T-cell (primary cell): ENCODE measurements around the gene LIX1. TPM values are rescaled to one million over a fixed set of nuclear protein-coding genes. Genes with fewer than 3 reads are reported as not detected.

Experiments
- ATAC-seq, 4 experiments: fragments of 200-7000 bp in 3 of 4; fragments of 150-1000 bp in 1 of 4; cut with Tn5 transposase; replicated peaks in 1 of 4; 1 replicate in 3 of 4; 2 replicates in 1 of 4; pipeline ENCODE4 v1.10.0; 2021; ENCODE audit warnings: moderate library complexity in 3 of 4, mild to moderate bottlenecking in 2 of 4, moderate number of reproducible peaks in 1 of 4
- CTCF ChIA-PET, 2 donors: fragments of 300-600 bp; sonication (Branson Sonifier 250); formaldehyde crosslinking; loops; one replicate each; lab custom pipeline; 2022; ENCODE audit warnings: antibody characterized with exemption in 2 of 2; lab: Charles Lee
- POLR2A ChIA-PET, 2 donors: fragments of 300-600 bp; sonication (Branson Sonifier 250); formaldehyde crosslinking; loops; one replicate each; lab custom pipeline; 2022; ENCODE audit warnings: antibody characterized with exemption in 2 of 2; lab: Charles Lee
- DNase-seq, 35 experiments: peaks; one replicate each; pipeline versions ENCODE4 v3.0.0 to v3.0.0-alpha.2; 2013 to 2023
- H3K27ac ChIP-seq: one replicate; pipeline ENCODE4 v1.5.1; 2013; ENCODE audit warnings: low read length
- H3K27me3 ChIP-seq, 2 experiments: replicated peaks in 1 of 2; 1 replicate in 1 of 2; 2 replicates in 1 of 2; pipeline versions ENCODE4 v1.6.1 to v1.7.0; 2013; ENCODE audit warnings: low read length in 1 of 2, mixed read lengths in 1 of 2; ENCODE audit not compliant: control insufficient read depth in 2 of 2, insufficient read depth in 2 of 2; ENCODE audit errors: extremely low read depth in 1 of 2
- H3K36me3 ChIP-seq, 2 donors: 1 replicate in 1 of 2; 2 replicates in 1 of 2; pipeline versions ENCODE4 v1.6.1 to v1.7.0; 2013; ENCODE audit warnings: low read length in 1 of 2; ENCODE audit not compliant: control insufficient read depth in 2 of 2, insufficient read depth in 1 of 2; ENCODE audit errors: extremely low read depth in 1 of 2
- H3K4me1 ChIP-seq, 2 experiments: 1 replicate in 1 of 2; 2 replicates in 1 of 2; pipeline versions ENCODE4 v1.6.1 to v1.7.0; 2013; ENCODE audit warnings: low read length in 2 of 2, mixed read lengths in 1 of 2; ENCODE audit not compliant: insufficient read depth in 2 of 2, control insufficient read depth in 1 of 2; ENCODE audit errors: extremely low read depth in 1 of 2
- H3K4me3 ChIP-seq, 2 donors: 1 replicate in 1 of 2; 2 replicates in 1 of 2; pipeline versions ENCODE4 v1.5.1 to v1.7.0; 2013; ENCODE audit warnings: mild to moderate bottlenecking in 2 of 2, low read length in 1 of 2, moderate library complexity in 1 of 2; ENCODE audit not compliant: control insufficient read depth in 1 of 2; ENCODE audit errors: extremely low read depth in 1 of 2
- H3K9me3 ChIP-seq: 2 replicates; pipeline ENCODE4 v1.7.0; 2013
- H3K27ac Mint-ChIP-seq, 2 donors: one replicate each; pipeline ENCODE4 v1.8.0; 2020 to 2021; ENCODE audit warnings: mild to moderate bottlenecking in 2 of 2, mixed read lengths in 2 of 2
- H3K27me3 Mint-ChIP-seq, 2 donors: one replicate each; pipeline ENCODE4 v1.8.0; 2021 to 2022; ENCODE audit warnings: mixed read lengths in 2 of 2
- H3K36me3 Mint-ChIP-seq: one replicate; pipeline ENCODE4 v1.8.0; 2021; ENCODE audit warnings: mixed read lengths
- H3K4me1 Mint-ChIP-seq, 3 donors: one replicate each; pipeline ENCODE4 v1.8.0; 2020 to 2022; ENCODE audit warnings: mixed read lengths in 3 of 3, mild to moderate bottlenecking in 1 of 3
- H3K4me3 Mint-ChIP-seq, 3 donors: one replicate each; pipeline ENCODE4 v1.8.0; 2020 to 2022; ENCODE audit warnings: mild to moderate bottlenecking in 3 of 3, mixed read lengths in 3 of 3, moderate library complexity in 3 of 3
- H3K9me3 Mint-ChIP-seq, 3 donors: one replicate each; pipeline ENCODE4 v1.8.0; 2020 to 2022; ENCODE audit warnings: mixed read lengths in 3 of 3
- WGBS: methylation state at CpG from one replicate; pipeline ENCODE4 v1.1.5; 2013; ENCODE audit warnings: missing lambda C conversion rate; ENCODE audit not compliant: insufficient coverage; 5-methylcytosine and 5-hydroxymethylcytosine counted together
- total RNA-seq, 35 experiments: library from RNA in 6 of 35; stranded (reverse) in 6 of 35; fragments of 120-200 nt in 1 of 35; gene quantifications; one replicate each; pipeline versions ENCODE4 v1.2.1 to v1.2.4 and lab custom pipeline; 2013 to 2026

LIX1 gene
- total RNA-seq, 5 donors from 2014 or later (not counting 1 experiment from before 2014, with no cell fraction given) = not detected

- ChIA-PET CTCF (interaction anchor here (0.6 to 3.3 kb wide), 10 partner anchors 15 to 821 kb away, joined by 3 to 13 read pairs (median 4); no protein-coding TSS in a partner anchor), POLR2A (no interaction called here)
- Mint-ChIP-seq H3K4me1 (peaks cover 6 to 29% (median 18%) of the 10 kb centered on the region in 3 donors), H3K4me3 (no peak overlapping the region), H3K9me3 (no peaks in the 10 kb centered on the region), H3K27ac (peak overlapping the region; percentile 59 to 67), H3K27me3 (no peaks in the 10 kb centered on the region), H3K36me3 (peaks cover 31% of the 10 kb centered on the region)
- peaks cover 0 to 2% of the 10 kb centered on the region in 2 experiments for H3K4me1 ChIP-seq
- H3K4me3 ChIP-seq = no peak overlapping the region
- H3K36me3 ChIP-seq = peaks cover 0 to 67% of the 10 kb centered on the region in 2 donors
- DNase-seq (no peak), ATAC-seq (no peak)
- H3K27ac ChIP-seq = peak overlapping the region; percentile 19
- WGBS = no CpG with 5 or more reads among the region's 1 CpG
- no peaks in the 10 kb centered on the region for H3K27me3 ChIP-seq
- H3K9me3 ChIP-seq = no peaks in the 10 kb centered on the region
These were observed 23.3 kb upstream of the LIX1 start for GRCh38 chr5:97165726-97166125.

GRCh38 chr5:97164846-97165245 lies 22.4 kb upstream of the LIX1 start:
- peaks cover 0 to 68% of the 10 kb centered on the region in 2 donors for H3K36me3 ChIP-seq
- H3K9me3 Mint-ChIP-seq = no peaks in the 10 kb centered on the region

GRCh38 chr5:97163790-97164285 lies 21.4 kb upstream of the LIX1 start:
- Mint-ChIP-seq H3K36me3 (peaks cover 44% of the 10 kb centered on the region), H3K4me1 (peaks cover 6 to 23% (median 17%) of the 10 kb centered on the region in 3 donors), H3K27ac (no peak overlapping the region), H3K27me3 (no peaks in the 10 kb centered on the region), H3K4me3 (no peak overlapping the region), H3K9me3 (no peaks in the 10 kb centered on the region)
- H3K4me1 ChIP-seq = peaks cover 0 to 2% of the 10 kb centered on the region in 2 experiments
- H3K27ac ChIP-seq = no peak overlapping the region
- CTCF ChIA-PET = interaction anchor here (0.5 to 5.6 kb wide), 11 partner anchors 132 to 550 kb away, joined by 3 to 66 read pairs (median 3); no protein-coding TSS in a partner anchor
- no peaks in the 10 kb centered on the region for H3K9me3 ChIP-seq
- no peaks in the 10 kb centered on the region for H3K27me3 ChIP-seq
- no peak overlapping the region for H3K4me3 ChIP-seq
- ATAC-seq = no peak
- WGBS = 100% methylated on average over 5 of the region's 5 CpGs
- no peak for DNase-seq
- peaks cover 3 to 62% of the 10 kb centered on the region in 2 donors for H3K36me3 ChIP-seq
- POLR2A ChIA-PET = no interaction called here

More at GRCh38 chr5:97164846-97165245, 22.4 kb upstream of the LIX1 start:
- H3K4me1 ChIP-seq = peaks cover 0 to 2% of the 10 kb centered on the region in 2 experiments
- Mint-ChIP-seq H3K4me1 (peaks cover 6 to 29% (median 18%) of the 10 kb centered on the region in 3 donors), H3K36me3 (peaks cover 36% of the 10 kb centered on the region), H3K4me3 (no peak overlapping the region), H3K27ac (peak overlapping the region in 1 of 2 donors; percentile 55), H3K27me3 (no peaks in the 10 kb centered on the region)
- POLR2A ChIA-PET = interaction anchor here in 1 of 2 donors (0.5 kb wide), 1 partner anchor 24 kb away, joined by 5 read pairs; no protein-coding TSS in a partner anchor
- DNase-seq = no peak
- CTCF ChIA-PET = interaction anchor here (0.9 to 5.6 kb wide), 10 partner anchors 11 to 820 kb away, joined by 3 to 66 read pairs (median 5); no protein-coding TSS in a partner anchor
- H3K9me3 ChIP-seq = no peaks in the 10 kb centered on the region
- no peak overlapping the region for H3K4me3 ChIP-seq
- no peak overlapping the region for H3K27ac ChIP-seq
- no peaks in the 10 kb centered on the region for H3K27me3 ChIP-seq
- ATAC-seq = no peak

- Histone ChIP-seq H3K4me1 (peaks cover 0 to 2% of the 10 kb centered on the region in 2 experiments), H3K36me3 (peaks cover 3 to 59% of the 10 kb centered on the region in 2 donors), H3K9me3 (no peaks in the 10 kb centered on the region), H3K27ac (no peak overlapping the region), H3K27me3 (no peaks in the 10 kb centered on the region), H3K4me3 (no peak overlapping the region)
- no peaks in the 10 kb centered on the region for H3K9me3 Mint-ChIP-seq
- no peak overlapping the region for H3K4me3 Mint-ChIP-seq
- DNase-seq (peak in 1 of 35 experiments; percentile 52), ATAC-seq (no peak)
- ChIA-PET POLR2A (interaction anchor here in 1 of 2 donors (0.6 kb wide), 1 partner anchor 21 kb away, joined by 3 read pairs; no protein-coding TSS in a partner anchor), CTCF (interaction anchor here (0.5 to 5.6 kb wide), 12 partner anchors 17 to 818 kb away, joined by 3 to 67 read pairs (median 3); no protein-coding TSS in a partner anchor)
- peaks cover 6 to 20% (median 14%) of the 10 kb centered on the region in 3 donors for H3K4me1 Mint-ChIP-seq
- H3K27ac Mint-ChIP-seq = peak overlapping the region in 1 of 2 donors; percentile 22
- H3K36me3 Mint-ChIP-seq = peaks cover 49% of the 10 kb centered on the region
- H3K27me3 Mint-ChIP-seq = no peaks in the 10 kb centered on the region
These were observed 21.0 kb upstream of the LIX1 start for GRCh38 chr5:97163360-97163764.

- ATAC-seq = peak in 2 of 4 experiments; percentile 36 to 48
- POLR2A ChIA-PET = interaction anchor here in 1 of 2 donors (1.0 kb wide), 1 partner anchor 409 kb away, joined by 12 read pairs; no protein-coding TSS in a partner anchor
- peaks cover 50% of the 10 kb centered on the region for H3K36me3 Mint-ChIP-seq
These were observed 19.6 kb upstream of the LIX1 start for GRCh38 chr5:97162045-97162444.

GRCh38 chr5:97157689-97158088 lies 15.3 kb upstream of the LIX1 start:
- H3K4me1 Mint-ChIP-seq = peaks cover 0 to 2% (median 2%) of the 10 kb centered on the region in 3 donors
- Histone ChIP-seq H3K36me3 (peaks cover 3 to 28% of the 10 kb centered on the region in 2 donors), H3K27ac (no peak overlapping the region), H3K4me3 (no peak overlapping the region), H3K4me1 (no peaks in the 10 kb centered on the region), H3K9me3 (peaks cover 3% of the 10 kb centered on the region), H3K27me3 (no peaks in the 10 kb centered on the region)
- no peaks in the 10 kb centered on the region for H3K27me3 Mint-ChIP-seq
- H3K27ac Mint-ChIP-seq = no peak overlapping the region
- ATAC-seq = no peak
- ChIA-PET CTCF (interaction anchor here (0.7 to 1.8 kb wide), 2 partner anchors 12 to 16 kb away, joined by 3 to 6 read pairs; no protein-coding TSS in a partner anchor), POLR2A (no interaction called here)
- DNase-seq = no peak
- H3K9me3 Mint-ChIP-seq = peaks cover 16 to 21% (median 17%) of the 10 kb centered on the region in 3 donors
- peaks cover 46% of the 10 kb centered on the region for H3K36me3 Mint-ChIP-seq
- no CpG with 5 or more reads among the region's 2 CpGs for WGBS
- no peak overlapping the region for H3K4me3 Mint-ChIP-seq

More at GRCh38 chr5:97162045-97162444, 19.6 kb upstream of the LIX1 start:
- H3K27me3 Mint-ChIP-seq = no peaks in the 10 kb centered on the region
- Histone ChIP-seq H3K4me1 (peaks cover 0 to 2% of the 10 kb centered on the region in 2 experiments), H3K9me3 (peaks cover 1% of the 10 kb centered on the region), H3K36me3 (peaks cover 3 to 50% of the 10 kb centered on the region in 2 donors), H3K27ac (no peak overlapping the region), H3K4me3 (no peak overlapping the region), H3K27me3 (no peaks in the 10 kb centered on the region)
- H3K4me3 Mint-ChIP-seq = no peak overlapping the region
- WGBS = no CpG with 5 or more reads among the region's 4 CpGs
- CTCF ChIA-PET = interaction anchor here (0.6 to 5.6 kb wide), 40 partner anchors 9 to 1610 kb away, joined by 3 to 67 read pairs (median 4); partner anchors contain the start of genes ERAP1 (in 1 of the 2), ERAP2 (in 1 of the 2) and RIOK2 (in 1 of the 2)
- peaks cover 10 to 12% (median 12%) of the 10 kb centered on the region in 3 donors for H3K9me3 Mint-ChIP-seq
- DNase-seq = peak in 24 of 35 experiments; percentile 5 to 82 (median 36)
- peaks cover 0 to 11% (median 7%) of the 10 kb centered on the region in 3 donors for H3K4me1 Mint-ChIP-seq
- no peak overlapping the region for H3K27ac Mint-ChIP-seq
